Renal cortical epithelial cell (primary cell): ENCODE measurements around the gene FMNL3. TPM values are rescaled to one million over a fixed set of nuclear protein-coding genes. Genes with fewer than 3 reads are reported as not detected.

Source experiments
- DNase-seq: peaks from one replicate; pipeline ENCODE4 v3.0.0-alpha.2; 2011; ENCODE audit warnings: low read depth
- total RNA-seq: library from RNA; depleted of rRNA; stranded (reverse); fragments of >200 nt; gene quantifications from 2 replicates; pipeline ENCODE4 v1.2.3, GENCODE V29; 2014

The FMNL3 gene
- total RNA-seq, 1 donor from 2014 or later = 34.2 TPM

GRCh38 chr12:49603721-49604120 is 103.5 kb downstream of the FMNL3 start:
- DNase-seq = no peak

- DNase-seq = no peak
Measured at GRCh38 chr12:49599961-49600360, 107.2 kb downstream of the FMNL3 start.

GRCh38 chr12:49598527-49598926 is 108.7 kb downstream of the FMNL3 start:
- no peak for DNase-seq

GRCh38 chr12:49588721-49589516 is 118.3 kb downstream of the FMNL3 start:
- DNase-seq = no peak

- DNase-seq = no peak
Measured at GRCh38 chr12:49588281-49588680, 118.9 kb downstream of the FMNL3 start.

GRCh38 chr12:49587174-49587908 is 119.9 kb downstream of the FMNL3 start:
- DNase-seq = no peak

Other genes starting within 250 kb of the FMNL3 start
- 4.3 TPM in 1 of 2 replicates, not detected in the other for gene KCNH3, start 168.4 kb downstream of the FMNL3 start, total RNA-seq
- gene MCRS1, start 139.3 kb downstream of the FMNL3 start, total RNA-seq = 52.1 and 66.9 TPM in 2 replicates
- 0.30 and 0.35 TPM in 2 replicates for gene FAM186B, start 101.8 kb downstream of the FMNL3 start, total RNA-seq
- 11.6 and 17.3 TPM in 2 replicates for gene PRPF40B, start 83.8 kb downstream of the FMNL3 start, total RNA-seq
- 496 and 679 TPM in 2 replicates for gene TMBIM6, start 34.2 kb upstream of the FMNL3 start, total RNA-seq
- gene NCKAP5L, start 121.0 kb upstream of the FMNL3 start, total RNA-seq = 6.6 and 25.4 TPM in 2 replicates
- 4.0 and 4.3 TPM in 2 replicates for gene BCDIN3D, start 135.7 kb upstream of the FMNL3 start, total RNA-seq
- not detected in 2 replicates for gene FAIM2, start 196.5 kb upstream of the FMNL3 start, total RNA-seq
- 0.30 TPM in 1 of 2 replicates, not detected in the other for gene AQP2, start 243.3 kb upstream of the FMNL3 start, total RNA-seq